Calu3 (cell line): ENCODE measurements around the gene MUC13. TPM values are rescaled to one million over a fixed set of nuclear protein-coding genes. Genes with fewer than 3 reads are reported as not detected.
A peak's percentile ranks its signal among the peaks of the same experiment; 100 is the strongest.

Source experiments
- BruUV-seq: library from RNA; stranded (reverse); fragments of 400-500 nt; replicated peaks from 2 replicates; lab custom pipeline; 2021; lab: Mats Ljungman, UMichigan
- CTCF ChIA-PET: fragments of 300-600 bp; sonication (Branson Sonifier 250); formaldehyde crosslinking; loops from one replicate; lab custom pipeline; 2022; ENCODE audit warnings: antibody characterized with exemption; lab: Charles Lee
- DNase-seq: peaks from one replicate; pipeline ENCODE4 v3.0.0; 2022
- H3K27ac Mint-ChIP-seq: one replicate; pipeline ENCODE4 v1.8.0; 2022; ENCODE audit warnings: mixed read lengths; ENCODE audit not compliant: unreplicated experiment
- H3K27me3 Mint-ChIP-seq: one replicate; pipeline ENCODE4 v1.8.0; 2022; ENCODE audit warnings: mixed read lengths; ENCODE audit not compliant: unreplicated experiment
- H3K36me3 Mint-ChIP-seq: one replicate; pipeline ENCODE4 v1.8.0; 2022; ENCODE audit warnings: mild to moderate bottlenecking, moderate library complexity, mixed read lengths; ENCODE audit not compliant: insufficient read depth, unreplicated experiment
- H3K4me1 Mint-ChIP-seq: one replicate; pipeline ENCODE4 v1.8.0; 2022; ENCODE audit warnings: mild to moderate bottlenecking, low read depth, mixed read lengths; ENCODE audit not compliant: unreplicated experiment
- H3K4me3 Mint-ChIP-seq: one replicate; pipeline ENCODE4 v1.8.0; 2022; ENCODE audit warnings: mild to moderate bottlenecking, low read depth, moderate library complexity, mixed read lengths; ENCODE audit not compliant: unreplicated experiment
- H3K9me3 Mint-ChIP-seq: one replicate; pipeline ENCODE4 v1.8.0; 2022; ENCODE audit warnings: low read depth, mixed read lengths; ENCODE audit not compliant: unreplicated experiment
- CTCF ChIP-seq: fragments of 200-600 bp; IDR thresholded peaks from one replicate; pipeline ENCODE4 v1.8.0; 2022; ENCODE audit warnings: antibody characterized with exemption; ENCODE audit not compliant: unreplicated experiment
- intact Hi-C: fragments of 100-400 bp; cut with micrococcal nuclease; formaldehyde crosslinking; loops from one replicate; pipeline ENCODE4 v1.10.0; 2022; ENCODE audit not compliant: unreplicated experiment
- total RNA-seq: library from RNA; stranded (reverse); gene quantifications from 2 replicates; pipeline ENCODE4 v1.2.3, GENCODE V29; 2022

MUC13 gene
- total RNA-seq, 1 experiment from 2014 or later, result 25.8 TPM

- Mint-ChIP-seq H3K4me1 (peaks cover 9% of the 10 kb centered on the region), H3K9me3 (peaks cover 5% of the 10 kb centered on the region), H3K27ac (no peak overlapping the region), H3K36me3 (no peaks in the 10 kb centered on the region), H3K27me3 (no peaks in the 10 kb centered on the region), H3K4me3 (no peak overlapping the region)
- BruUV-seq, result no TSS peak
- CTCF ChIA-PET, result interaction anchor here (0.6 kb wide), 1 partner anchor 1617 kb away, joined by 5 read pairs; no protein-coding TSS in a partner anchor
- intact Hi-C loops, result no loop called here
- no peak for TF ChIP-seq CTCF
- DNase-seq, result no peak
Observed at GRCh38 chr3:124976383-124976782, 41.8 kb upstream of the MUC13 start.

GRCh38 chr3:124974691-124975090, 40.1 kb upstream of the MUC13 start:
- no TSS peak for BruUV-seq
- TF ChIP-seq CTCF, result no peak
- Mint-ChIP-seq H3K36me3 (no peaks in the 10 kb centered on the region), H3K27ac (no peak overlapping the region), H3K9me3 (peaks cover 5% of the 10 kb centered on the region), H3K27me3 (no peaks in the 10 kb centered on the region), H3K4me3 (no peak overlapping the region), H3K4me1 (peaks cover 9% of the 10 kb centered on the region)
- CTCF ChIA-PET, result no interaction called here
- peak; percentile 44 for DNase-seq
- intact Hi-C loops, result no loop called here

DNA sequence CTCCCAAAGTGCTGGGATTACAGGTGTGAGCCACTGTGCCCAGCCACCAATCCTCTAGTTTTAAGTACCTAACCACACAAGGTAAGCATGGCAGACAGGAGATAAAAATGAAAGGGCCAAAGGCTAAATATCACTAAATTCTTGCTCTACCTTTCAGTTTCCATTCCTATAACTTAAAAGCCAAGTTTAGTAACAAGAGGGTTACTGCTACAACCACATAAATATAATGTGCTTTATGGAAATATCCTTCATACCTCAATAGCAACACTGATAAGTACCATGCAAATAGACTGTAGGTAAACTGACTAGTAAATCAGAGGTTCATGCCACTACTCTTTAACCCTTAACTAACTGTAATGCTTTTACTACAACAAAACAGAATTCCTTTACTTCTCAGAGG, 38.7 kb upstream of the MUC13 start:
- H3K27me3 Mint-ChIP-seq, result no peaks in the 10 kb centered on the region
- H3K9me3 Mint-ChIP-seq, result peaks cover 5% of the 10 kb centered on the region
- no TSS peak for BruUV-seq
- DNase-seq, result no peak
- TF ChIP-seq CTCF, result no peak
- H3K4me3 Mint-ChIP-seq, result no peak overlapping the region
- H3K27ac Mint-ChIP-seq, result no peak overlapping the region
- CTCF ChIA-PET, result interaction anchor here (1.5 kb wide), 1 partner anchor 39 kb away, joined by 4 read pairs; the partner anchor contains the start of gene MUC13
- H3K36me3 Mint-ChIP-seq, result no peaks in the 10 kb centered on the region
- peaks cover 9% of the 10 kb centered on the region for H3K4me1 Mint-ChIP-seq
- intact Hi-C loops, result no loop called here

- no peak overlapping the region for H3K27ac Mint-ChIP-seq
- no peaks in the 10 kb centered on the region for H3K27me3 Mint-ChIP-seq
- H3K4me3 Mint-ChIP-seq, result no peak overlapping the region
- H3K4me1 Mint-ChIP-seq, result peaks cover 9% of the 10 kb centered on the region
- BruUV-seq, result no TSS peak
- no peaks in the 10 kb centered on the region for H3K36me3 Mint-ChIP-seq
- CTCF ChIA-PET, result interaction anchor here (0.6 to 1.5 kb wide), 3 partner anchors 38 to 107 kb away, joined by 3 to 4 read pairs (median 4); partner anchors contain the start of gene MUC13
- DNase-seq, result peak; percentile 31
- intact Hi-C loops, result no loop called here
- peaks cover 5% of the 10 kb centered on the region for H3K9me3 Mint-ChIP-seq
- TF ChIP-seq CTCF, result no peak
Observed at GRCh38 chr3:124972457-124972856, 37.9 kb upstream of the MUC13 start.
